GM12801 (cell line): ENCODE data around the gene STX12.

Experiments used
- CTCF ChIP-seq: IDR thresholded peaks from one replicate; pipeline ENCODE4 v1.5.1; 2011; ENCODE audit warnings: control low read depth; ENCODE audit not compliant: insufficient read length; ENCODE audit errors: extremely low read depth

STX12 gene

GRCh38 chr1:27806758-27807157 is 33.7 kb downstream of the STX12 start:
- TF ChIP-seq CTCF = no peak

DNA sequence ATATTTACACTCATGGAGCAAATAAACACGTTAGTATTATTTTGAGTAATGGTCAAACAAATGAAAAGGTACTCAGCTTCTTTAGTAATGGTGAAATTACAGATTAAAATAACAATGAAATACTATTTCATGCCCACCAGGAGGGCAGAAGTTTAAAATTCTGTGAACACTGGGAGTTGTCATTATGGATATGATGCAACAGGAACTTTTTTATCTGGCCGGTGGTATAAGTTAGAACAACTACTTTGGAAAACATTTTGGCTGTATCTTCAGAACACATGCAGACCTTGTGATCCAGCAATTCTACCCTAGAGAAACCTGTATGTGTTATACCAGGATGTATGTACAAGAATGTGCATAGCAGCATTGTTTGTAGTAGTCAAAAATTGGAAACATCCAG is 34.4 kb downstream of the STX12 start:
- TF ChIP-seq CTCF = no peak

DNA sequence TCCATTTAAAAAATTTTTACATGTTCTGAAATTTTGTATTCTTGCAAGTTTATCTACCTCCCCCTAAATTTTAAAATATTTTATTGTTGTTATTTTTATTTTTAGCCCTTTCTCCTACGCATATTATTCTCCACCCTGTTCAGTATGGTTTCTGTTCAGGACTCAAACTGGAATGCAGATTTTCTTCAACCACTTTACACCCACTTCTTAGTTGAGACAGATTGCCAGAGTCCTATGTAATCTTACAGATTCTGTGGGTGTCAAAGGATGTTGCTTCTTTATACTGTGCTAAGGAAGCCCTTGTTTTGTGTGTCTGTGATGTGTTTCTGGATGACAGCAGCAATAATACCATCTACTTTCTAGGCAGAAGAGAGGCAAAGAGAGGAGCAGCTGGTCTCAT is 36.9 kb downstream of the STX12 start:
- no peak for TF ChIP-seq CTCF

DNA sequence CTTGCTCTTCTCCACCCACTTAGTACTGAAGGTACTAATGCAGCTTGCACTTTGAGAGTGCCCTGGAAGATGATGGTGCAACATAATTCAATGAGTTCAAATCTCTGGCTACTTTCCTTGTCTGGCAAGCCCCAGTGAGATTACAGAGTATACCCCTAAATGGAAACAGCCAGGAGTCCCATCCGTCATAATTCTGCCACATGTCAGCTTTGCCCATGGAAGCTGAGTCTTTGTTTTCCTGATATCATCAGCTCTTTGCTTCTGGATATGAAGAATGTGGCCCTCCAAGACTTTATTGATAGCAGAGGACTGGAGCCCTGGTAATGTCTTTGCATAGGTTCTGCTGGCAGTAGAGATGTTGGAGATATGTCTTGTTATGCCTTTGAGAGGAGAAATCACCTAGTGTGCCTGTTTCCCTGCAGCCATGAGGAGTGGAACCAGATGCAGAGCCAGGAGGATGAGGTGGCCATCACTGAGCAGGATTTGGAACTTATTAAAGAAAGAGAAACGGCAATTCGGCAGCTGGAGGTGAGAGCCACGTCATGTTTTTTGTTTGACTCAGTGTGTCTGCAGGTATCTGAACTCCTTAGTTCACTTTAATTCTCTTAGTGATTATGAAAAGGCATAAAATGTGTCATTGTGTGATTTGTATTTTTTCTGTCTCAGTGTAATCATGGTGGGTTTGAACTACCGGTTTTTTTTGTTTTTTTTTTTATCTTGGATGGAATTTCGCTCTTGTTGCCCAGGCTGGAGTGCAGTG is 38.9 kb downstream of the STX12 start:
- no peak for TF ChIP-seq CTCF

DNA sequence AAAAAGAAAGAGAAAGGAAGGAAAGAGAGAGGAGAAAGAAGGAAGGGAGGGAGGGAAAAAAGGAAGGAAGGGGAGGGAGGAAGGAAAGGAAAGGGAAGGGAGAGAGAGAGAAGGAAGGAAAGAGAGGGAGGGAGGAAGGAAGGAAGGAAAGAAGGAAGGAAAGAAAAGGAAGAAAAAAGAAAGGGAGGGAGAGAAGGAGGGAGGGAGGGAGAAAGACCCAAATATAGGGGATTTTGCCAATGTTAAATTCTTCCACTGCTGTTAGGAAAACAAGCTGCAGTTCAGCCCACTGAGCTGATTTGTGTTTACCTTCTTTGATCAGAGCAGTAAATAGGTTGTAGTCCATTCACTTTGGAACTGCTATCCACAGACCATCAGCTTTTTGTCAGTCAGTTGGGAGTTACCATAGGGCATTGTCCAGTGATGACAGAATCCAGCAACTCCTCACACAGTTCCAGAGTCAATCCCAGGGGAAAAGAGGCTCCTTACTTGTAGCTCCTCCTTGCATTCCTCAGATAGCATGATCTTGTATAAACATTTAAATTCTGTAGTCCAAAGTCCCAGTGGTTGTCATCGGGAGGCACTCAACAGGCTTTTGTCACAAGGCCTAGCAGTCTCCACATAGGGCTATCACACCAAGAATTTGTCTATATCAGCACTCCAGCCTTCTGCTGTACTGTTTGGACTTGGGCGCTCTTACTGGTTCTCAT is 44.1 kb downstream of the STX12 start:
- TF ChIP-seq CTCF = no peak

GRCh38 chr1:27821761-27822315 is 48.8 kb downstream of the STX12 start:
- TF ChIP-seq CTCF = no peak

DNA sequence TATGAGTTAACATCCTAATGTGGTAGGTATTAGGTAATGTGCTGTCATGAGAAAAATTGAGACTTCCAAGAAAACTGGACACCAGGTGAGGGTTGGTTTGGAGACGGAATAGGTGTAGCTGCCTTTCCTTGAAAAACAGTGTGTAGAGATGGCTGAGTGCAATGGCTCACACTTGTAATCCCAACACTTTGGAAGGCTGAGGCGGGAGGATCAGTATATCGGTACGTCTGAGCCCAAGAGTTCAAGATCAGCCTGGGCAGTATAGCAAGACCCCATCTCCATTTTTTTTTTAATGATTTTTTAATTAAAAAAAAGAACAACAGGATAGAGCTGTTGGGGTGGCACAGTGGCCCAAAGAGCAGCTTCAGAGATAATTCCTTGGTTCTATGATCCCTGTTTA is 50.8 kb downstream of the STX12 start:
- TF ChIP-seq CTCF = no peak
